Forelimb muscle (tissue), 1 donor: ENCODE results near the gene FGFR2. TPM values are rescaled to one million over a fixed set of nuclear protein-coding genes. Genes with fewer than 3 reads are reported as not detected.

Experiments used
- DNase-seq: peaks from one replicate; pipeline ENCODE4 v3.0.0-alpha.2; 2013; ENCODE audit warnings: low read depth
- polyA plus RNA-seq: library from polyadenylated mRNA; unstranded; fragments of 120-200 nt; gene quantifications from one replicate; pipeline ENCODE4 v1.2.1, GENCODE V29; 2013; ENCODE audit not compliant: insufficient read length

The FGFR2 gene
- polyA plus RNA-seq, 1 donor, result 0.54 TPM

DNA sequence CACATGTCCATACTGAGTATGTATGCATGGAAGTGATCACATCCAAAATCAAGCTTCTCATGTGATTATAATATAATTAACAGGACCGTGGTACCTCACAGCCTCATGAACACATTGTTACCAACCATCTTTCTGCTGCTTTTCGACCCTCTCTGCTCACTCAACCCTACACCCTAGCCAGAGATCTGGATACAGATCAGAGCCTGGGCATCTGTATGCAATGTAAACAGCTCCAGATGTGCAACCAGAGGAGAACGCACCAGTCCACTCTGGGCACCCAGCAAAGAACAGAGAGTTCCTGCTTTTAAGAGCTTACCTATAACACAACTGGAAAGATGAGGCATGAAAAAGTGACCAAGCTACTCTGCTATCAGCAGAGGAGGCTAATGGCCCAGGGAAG lies 145.1 kb downstream of the FGFR2 start:
- DNase-seq, result no peak

DNA sequence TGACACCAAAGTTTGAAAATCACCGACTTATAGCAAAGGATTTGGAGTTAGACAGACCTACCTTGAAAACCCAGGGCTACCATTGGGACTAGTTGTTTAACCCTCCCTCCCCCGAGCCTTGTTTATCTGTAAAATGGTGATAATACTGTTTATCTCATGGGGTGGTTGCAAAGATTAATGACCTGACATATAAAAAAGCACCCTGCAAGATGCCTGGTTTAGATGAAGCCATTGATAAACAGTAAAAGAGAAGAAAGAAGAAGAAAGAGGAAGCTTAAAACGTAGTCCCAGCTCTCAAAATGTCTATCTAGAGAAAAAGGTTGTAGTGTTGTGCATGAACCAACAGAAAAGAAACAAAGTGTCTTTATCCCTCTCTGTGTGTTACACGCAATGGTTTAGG lies 145.7 kb downstream of the FGFR2 start:
- DNase-seq, result no peak

- DNase-seq, result no peak
Observed at GRCh38 chr10:121450247-121450646, 148.0 kb downstream of the FGFR2 start.

GRCh38 chr10:121449482-121449924 lies 148.7 kb downstream of the FGFR2 start:
- DNase-seq, result no peak

DNA sequence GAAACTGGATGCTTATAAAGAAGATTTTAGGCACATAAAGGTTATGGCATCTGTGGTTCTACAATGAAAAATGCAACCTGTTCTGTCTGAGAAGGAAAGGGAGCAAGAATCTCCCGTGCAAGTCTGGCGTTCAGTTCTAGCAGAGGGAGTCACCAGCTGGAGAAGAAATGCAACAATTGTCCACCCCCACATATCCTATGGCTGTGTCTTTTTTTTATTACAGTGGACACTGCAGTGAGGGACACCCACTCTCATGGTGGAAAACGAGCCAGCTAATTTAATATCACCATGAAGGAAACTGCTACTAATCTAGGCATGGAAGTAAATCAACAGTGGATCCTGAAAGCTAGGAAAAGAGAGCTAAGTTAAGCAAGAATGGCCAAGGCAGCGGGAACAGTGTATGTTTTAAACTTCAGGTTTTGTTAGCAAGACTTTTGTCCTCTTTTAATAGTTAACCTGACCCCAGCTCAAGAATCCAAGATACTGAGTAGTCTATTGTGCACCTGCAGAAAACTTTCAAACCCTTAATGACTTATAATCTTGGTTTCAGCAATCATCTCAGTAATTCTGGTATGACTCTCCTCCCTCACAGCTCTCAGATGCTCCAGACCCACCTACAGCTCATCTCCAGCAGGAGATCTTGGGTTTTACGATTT lies 149.3 kb downstream of the FGFR2 start:
- DNase-seq, result no peak

DNA sequence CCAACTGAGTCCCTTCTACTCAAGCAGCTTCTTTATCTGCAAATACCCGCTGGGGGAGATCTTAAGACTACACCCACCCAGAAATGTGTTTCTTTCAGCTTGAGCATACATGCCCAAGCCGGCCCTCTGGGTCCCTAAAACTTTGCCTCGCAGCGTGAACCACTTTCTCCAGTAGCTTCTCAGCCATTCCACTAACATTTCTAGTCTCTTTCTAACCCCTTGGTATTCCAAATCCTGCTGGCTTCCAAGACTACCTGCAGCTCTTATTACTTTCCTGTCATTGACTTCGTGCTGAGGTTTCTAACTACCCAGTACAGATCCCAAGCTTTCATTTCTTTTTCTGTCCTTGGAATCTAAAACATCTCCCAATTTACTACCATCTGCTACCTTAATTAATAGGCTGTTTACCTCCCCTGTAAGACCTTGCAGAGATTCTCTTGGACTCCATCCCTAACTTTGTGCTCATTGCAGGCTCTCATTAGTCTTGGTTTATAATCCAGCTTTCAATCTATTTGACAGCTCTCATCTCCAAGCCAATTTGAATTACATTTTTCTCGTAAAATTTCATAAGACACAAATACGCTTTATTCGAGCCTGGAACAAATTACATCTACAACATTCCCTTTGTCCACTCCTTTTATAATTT lies 153.6 kb downstream of the FGFR2 start:
- no peak for DNase-seq

GRCh38 chr10:121442086-121442935 lies 155.9 kb downstream of the FGFR2 start:
- no peak for DNase-seq

DNA sequence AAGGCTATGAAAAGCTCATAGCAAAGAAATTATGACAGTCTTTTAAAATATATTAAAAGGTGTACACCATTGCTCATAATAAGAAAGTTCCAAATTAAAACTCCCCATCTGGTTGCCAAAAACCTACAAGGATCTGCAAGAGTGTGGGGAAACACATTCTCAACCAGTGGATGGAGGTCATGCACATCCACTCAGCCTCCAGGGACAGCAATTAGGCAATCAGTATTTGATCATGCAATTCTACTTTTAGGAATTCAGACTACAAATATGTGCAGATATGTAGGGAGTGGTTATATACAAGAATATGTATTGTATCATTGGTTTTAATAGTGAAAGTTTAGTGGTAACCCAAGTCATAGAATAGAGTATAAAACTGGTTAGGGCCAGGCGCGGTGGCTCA lies 157.8 kb downstream of the FGFR2 start:
- no peak for DNase-seq

DNA sequence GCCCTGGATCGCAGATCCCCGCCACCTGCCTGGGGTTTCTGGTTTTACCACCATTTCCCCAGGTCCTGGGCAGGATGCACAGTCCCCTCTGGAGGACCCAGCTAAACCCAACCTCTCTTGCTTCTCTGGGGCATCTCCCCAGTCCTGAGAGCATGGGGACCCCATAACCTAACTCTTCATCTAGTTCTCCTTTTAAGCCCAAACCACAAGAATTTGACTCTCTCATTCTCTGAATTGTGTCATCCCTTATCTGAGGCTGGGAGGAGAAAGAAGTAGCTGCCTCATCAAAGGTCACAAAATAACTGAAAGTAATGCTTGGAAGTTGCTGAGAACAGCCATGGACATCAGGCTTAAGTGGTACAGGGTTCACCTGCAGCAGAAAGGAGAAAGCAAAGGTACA lies 159.9 kb downstream of the FGFR2 start:
- DNase-seq, result no peak

DNA sequence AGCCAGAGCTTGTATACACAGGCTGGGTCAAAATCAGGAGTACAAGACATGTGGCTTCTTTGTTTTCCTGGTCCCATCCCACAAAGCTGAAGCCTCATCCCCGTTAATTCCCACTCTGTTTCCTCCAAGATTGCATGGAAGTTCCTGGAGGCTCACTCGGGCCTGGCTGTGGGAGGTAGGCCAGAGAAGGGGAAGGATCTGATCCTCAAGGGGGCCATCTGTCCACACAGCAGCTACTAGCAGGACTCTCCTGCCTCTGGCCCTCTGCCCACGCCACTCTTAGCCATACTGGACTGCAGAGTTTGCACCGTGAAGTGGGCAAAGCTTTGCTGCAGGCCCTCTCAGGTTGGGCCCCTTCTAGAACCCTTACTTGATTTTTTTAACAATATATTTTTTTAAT lies 160.6 kb downstream of the FGFR2 start:
- DNase-seq, result no peak

DNA sequence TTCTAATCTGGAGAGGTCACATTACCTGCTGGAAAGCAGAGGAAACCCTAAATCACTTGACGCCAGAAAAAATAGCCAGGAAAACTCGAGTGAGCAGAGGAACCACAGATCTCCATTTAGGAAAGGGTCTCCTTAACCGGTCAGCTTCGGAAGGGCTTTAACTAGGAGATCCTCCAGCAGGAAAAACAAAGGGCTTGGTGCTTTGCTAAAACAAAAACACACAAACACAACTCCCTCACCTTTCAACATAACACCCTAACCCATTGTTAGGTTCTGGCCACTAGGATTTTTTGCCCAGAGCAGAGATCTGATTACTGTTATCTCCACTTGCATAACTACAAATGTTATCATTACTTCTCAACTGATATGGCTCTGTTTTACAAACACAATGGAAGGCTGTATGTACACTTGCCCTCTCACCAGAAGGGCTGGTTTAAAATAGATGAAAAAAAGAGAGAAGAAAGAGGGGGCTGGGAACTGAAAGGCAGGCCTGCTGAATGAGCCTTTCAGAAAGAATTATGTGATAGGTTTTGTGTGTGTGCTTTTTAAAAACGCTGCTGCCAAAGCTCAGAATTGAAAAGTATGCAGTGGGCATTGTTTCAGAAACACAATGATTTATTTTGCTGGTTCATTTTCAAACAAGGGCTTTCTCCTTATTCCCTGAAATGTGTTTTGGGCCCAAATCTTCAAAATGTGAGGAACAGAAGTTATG lies 161.5 kb downstream of the FGFR2 start:
- no peak for DNase-seq

DNA sequence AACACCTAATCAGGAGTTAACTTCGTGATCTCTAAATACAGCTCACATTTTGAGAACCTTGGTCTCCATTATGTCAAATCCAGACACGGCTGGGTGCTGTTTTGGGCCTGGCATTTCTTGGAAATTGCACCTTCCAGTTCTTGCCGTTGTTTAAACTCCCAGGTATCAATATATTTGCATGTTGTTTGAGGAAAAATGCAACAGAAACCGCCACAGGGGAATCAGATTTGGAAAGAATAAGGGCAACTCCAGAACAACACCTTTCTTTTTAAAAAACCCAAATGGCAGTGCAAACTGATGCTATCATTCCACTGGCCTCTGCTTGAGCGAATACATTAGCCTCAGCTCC lies 162.0 kb downstream of the FGFR2 start:
- no peak for DNase-seq

DNA sequence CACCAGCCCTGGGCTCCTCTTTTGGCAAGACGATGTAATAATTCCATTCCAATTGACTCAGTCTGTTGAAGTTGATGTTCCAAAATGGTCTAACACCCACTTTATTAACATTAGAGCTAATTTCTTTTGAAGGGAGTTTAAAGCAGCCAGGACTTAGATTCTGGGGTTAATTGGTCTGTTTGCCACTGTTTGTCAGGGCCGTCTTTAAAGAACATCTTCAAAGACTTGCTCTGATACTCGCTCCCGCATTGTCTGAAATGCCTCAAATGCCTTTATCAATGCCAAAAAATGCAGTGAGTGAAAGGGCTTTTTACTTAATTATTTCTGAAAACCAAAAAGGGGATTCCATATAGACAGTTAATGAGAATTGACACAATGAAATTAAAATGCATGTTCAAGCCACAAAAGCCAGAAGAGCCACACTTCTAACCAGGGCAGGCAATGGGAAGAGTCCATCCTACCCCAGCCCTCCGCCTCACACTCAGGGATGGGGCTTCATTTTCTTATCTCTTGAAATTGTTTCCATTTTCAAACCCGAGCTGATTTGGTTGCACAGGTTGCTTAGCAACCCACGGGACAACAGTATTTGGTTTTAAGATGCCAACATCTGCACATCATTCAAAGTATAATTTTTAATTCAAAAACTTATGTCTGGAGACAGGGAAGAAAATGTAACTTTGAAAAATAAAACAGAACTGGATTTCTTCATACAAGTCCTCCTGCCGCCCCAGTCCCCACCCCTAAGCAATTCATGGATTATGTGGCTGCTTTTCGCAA lies 163.0 kb downstream of the FGFR2 start:
- no peak for DNase-seq

DNA sequence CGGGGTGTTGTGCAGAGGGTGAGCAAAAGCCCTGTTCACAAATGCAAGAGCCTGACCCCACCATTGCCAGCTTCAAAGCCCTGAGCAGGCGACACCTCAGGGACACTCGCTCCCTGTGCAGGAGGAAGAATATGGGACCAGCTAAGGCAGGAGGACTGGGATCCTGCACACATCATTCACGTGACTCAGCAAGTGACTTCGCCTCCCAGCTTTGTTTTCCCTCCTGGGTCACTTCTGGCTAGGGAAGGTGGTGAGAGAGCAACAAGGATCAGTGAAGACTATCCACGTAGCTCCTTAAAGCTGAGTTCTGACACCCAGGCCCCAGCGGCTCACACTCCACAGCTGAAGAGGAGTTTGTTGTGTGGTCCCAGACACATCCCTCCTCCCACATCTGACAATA lies 164.3 kb downstream of the FGFR2 start:
- DNase-seq, result no peak

DNA sequence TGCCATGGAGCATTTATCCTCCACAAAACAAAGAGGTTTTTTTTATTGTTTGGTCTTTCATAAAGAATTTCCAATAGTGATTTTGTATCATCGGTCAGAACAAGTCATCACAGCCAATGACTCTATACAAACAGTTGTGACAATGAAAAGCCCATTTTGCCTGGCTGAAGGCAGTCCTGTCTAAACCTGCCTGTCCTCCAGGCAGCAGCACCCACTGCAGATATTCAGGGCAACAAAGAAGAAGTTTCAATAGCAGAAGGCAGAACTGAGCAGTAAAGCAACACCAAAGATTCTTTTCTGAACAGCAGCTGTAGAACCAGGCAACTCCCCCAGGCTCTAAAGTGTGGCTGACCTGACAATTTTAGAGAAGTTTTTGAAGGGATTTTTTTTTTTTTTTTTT lies 169.4 kb downstream of the FGFR2 start:
- no peak for DNase-seq
